ENCODE data around the gene CSRP2. TPM values are rescaled to one million over a fixed set of nuclear protein-coding genes. Genes with fewer than 3 reads are reported as not detected.

CSRP2 gene
- total RNA-seq, result 31.9 and 39.0 TPM in 2 replicates

DNA sequence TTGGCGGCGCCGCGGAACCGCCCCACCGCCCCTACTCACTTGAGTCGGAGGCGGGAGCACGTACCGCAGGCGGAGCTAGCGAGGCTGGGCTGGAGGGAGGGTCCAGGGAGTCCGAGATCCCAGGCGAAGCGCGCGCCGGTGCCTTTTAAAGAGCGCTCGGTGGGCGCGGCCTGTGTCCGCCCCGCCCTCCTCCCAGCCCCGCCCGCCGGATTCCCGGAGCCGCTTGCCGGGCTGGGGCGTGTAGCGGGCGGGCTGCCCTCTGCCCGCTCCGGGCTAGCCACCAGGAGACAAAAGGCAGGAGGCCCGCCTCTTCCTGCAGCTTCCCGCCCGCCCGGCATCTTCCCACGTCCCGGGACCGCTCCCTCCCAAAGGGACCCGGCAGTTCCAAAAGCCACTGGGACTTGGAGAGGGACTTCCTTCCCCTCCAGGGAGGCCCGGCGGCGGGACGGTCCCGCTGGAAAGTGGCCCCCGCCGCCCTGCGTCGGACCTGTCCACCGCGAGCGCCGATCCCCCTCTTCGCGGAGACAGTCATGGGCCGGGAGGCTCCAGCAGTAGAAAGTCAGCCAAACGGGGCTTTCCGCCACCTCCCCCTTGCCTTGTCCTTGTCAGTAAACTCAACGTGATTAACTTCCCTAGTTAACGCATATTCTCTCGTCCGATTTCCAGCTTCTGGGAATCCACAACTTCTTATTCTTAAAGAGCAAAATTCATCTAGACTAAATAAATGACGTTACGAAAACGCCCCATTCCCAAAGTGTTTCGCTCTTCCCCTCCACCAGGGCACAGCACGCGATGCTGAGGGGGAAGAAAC lies at the start of gene CSRP2:
Gene CSRP2 (minus strand): TSS at position 121 of the 811 bp plus-strand sequence. CDS start 12,759 bp downstream, outside the sequence.

Other genes with a start within 250 kb of the CSRP2 start
- 6.5 and 10.4 TPM in 2 replicates for gene ZDHHC17, start 114.9 kb downstream of the CSRP2 start, total RNA-seq
- gene E2F7, start 186.6 kb upstream of the CSRP2 start, total RNA-seq, result 7.0 and 10.9 TPM in 2 replicates